Fibroblast of skin of left quadriceps (primary cell): Measurements from ENCODE around the gene PET100.

Experiments
- DNase-seq, 2 experiments: peaks; one replicate each; pipeline ENCODE4 v3.0.0-alpha.2; 2013; ENCODE audit warnings: low read depth in 2 of 2

Gene PET100

GRCh38 chr19:7650148-7650547 lies 20.6 kb downstream of the PET100 start:
- no peak for DNase-seq

GRCh38 chr19:7652061-7652641 lies 22.6 kb downstream of the PET100 start:
- peak; percentile 27 to 29 for DNase-seq

- DNase-seq, result no peak
These were observed 24.8 kb downstream of the PET100 start for GRCh38 chr19:7654401-7654800.

- no peak for DNase-seq
These were observed 26.0 kb downstream of the PET100 start for GRCh38 chr19:7655581-7655980.

GRCh38 chr19:7657131-7657751 lies 27.6 kb downstream of the PET100 start:
- DNase-seq, result no peak

- no peak for DNase-seq
These were observed 28.7 kb downstream of the PET100 start for GRCh38 chr19:7658219-7658686.

GRCh38 chr19:7661744-7662538 lies 32.3 kb downstream of the PET100 start:
- DNase-seq, result no peak

GRCh38 chr19:7662657-7663056 lies 33.1 kb downstream of the PET100 start:
- no peak for DNase-seq

- DNase-seq, result no peak
These were observed 34.1 kb downstream of the PET100 start for GRCh38 chr19:7663706-7664105.

GRCh38 chr19:7665076-7665475 lies 35.5 kb downstream of the PET100 start:
- DNase-seq, result peak; percentile 55 to 57

- DNase-seq, result no peak
These were observed 39.2 kb downstream of the PET100 start, which contains the start of gene RETN for GRCh38 chr19:7668842-7669241. TSS of gene RETN (plus strand) at chr19:7669049. CDS start at chr19:7669327, 278 bp downstream.

- DNase-seq, result no peak
These were observed 40.0 kb downstream of the PET100 start for GRCh38 chr19:7669641-7670040.

- no peak for DNase-seq
These were observed 40.7 kb downstream of the PET100 start for GRCh38 chr19:7670150-7670783.

- no peak for DNase-seq
These were observed 41.2 kb downstream of the PET100 start for GRCh38 chr19:7670790-7671189.

- no peak for DNase-seq
These were observed 42.9 kb downstream of the PET100 start for GRCh38 chr19:7672522-7672921.

- DNase-seq, result no peak
These were observed 44.7 kb downstream of the PET100 start for GRCh38 chr19:7674010-7675005.

GRCh38 chr19:7676376-7676775 lies 46.8 kb downstream of the PET100 start:
- no peak for DNase-seq

GRCh38 chr19:7676854-7677253 lies 47.3 kb downstream of the PET100 start, which contains the start of gene MCEMP1:
TSS of gene MCEMP1 (plus strand) at chr19:7677090. CDS start at chr19:7677121, 31 bp downstream.
- DNase-seq, result no peak

GRCh38 chr19:7677669-7678311 lies 48.2 kb downstream of the PET100 start:
- no peak for DNase-seq

- DNase-seq, result no peak
These were observed 49.6 kb downstream of the PET100 start for GRCh38 chr19:7678971-7679751.
